NCI-H1930 (cell line): ENCODE results near the gene SRGAP2C.
"Not testable (repeated sequence)": the region's sequence is repeated elsewhere in the genome, so short reads cannot be mapped to it uniquely, and the experiment has no call there.

Experiments
- DNase-seq, 2 experiments: peaks; one replicate each; lab custom pipeline; 2025; lab: John Stamatoyannopoulos, UW

SRGAP2C gene

DNA sequence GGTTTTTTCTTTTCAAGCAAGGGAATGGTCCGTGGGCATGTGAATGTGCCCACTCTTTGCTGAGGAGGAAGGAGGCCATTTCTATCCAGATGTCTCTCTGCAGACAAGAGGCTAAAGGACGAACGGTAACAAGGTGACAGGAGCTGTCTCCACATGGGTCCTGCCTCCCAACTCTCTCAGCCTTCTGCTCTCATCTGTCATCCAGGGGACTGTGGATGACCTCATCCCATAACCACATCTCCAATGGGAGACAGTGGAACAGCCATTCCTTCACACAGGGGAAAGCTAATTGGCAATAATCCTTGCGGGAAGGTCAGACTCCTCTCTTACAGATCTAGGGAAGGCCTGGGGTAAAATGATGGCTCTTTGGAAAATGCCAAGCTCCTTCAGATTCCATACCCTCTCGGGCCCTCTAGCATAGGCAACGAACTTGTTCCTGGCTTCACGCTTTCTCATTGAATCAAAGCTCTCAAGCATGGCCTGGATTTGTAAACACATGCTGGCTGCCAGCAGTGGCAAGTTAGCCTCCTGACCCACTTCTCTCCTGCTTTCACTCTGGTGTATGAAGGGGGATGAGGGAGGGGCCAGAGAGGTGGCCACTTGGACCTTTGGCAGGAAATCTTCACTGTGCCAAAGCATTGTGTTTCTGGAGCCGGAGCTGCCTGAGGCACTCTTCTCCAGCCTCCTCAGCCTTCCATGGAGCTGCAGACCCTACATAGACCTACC lies 201.0 kb downstream of the SRGAP2C start:
- DNase-seq, result not testable (repeated sequence)

DNA sequence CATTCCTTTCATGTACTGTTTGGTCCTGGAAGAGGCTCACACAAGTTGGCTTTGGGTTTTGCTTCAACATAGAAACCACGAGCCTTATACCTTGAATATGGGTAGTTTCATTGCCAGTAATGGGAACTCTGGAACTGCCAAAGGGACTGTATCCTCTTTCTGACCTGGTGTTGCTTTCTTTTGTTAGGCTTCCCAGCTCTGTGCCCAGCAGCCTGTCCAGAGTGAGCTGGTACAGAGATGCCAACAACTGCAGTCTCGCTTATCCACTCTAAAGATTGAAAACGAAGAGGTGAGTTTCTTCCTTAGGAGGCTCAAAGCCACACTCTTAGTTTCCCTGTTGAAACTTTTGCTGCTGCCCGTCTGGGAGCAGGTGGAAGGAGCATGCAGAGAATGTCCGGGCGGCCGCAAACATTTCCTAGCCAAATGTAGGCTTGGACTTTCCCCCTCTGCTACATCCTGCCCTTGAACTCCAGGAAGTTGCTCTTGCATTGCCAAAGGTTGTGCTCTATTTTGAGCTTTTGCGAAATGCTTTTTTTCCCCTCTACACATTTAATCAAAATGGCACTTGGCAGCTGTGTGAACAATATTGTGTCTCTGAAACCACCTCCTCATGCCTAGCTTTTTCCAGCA lies 201.7 kb downstream of the SRGAP2C start:
- not testable (repeated sequence) for DNase-seq

DNA sequence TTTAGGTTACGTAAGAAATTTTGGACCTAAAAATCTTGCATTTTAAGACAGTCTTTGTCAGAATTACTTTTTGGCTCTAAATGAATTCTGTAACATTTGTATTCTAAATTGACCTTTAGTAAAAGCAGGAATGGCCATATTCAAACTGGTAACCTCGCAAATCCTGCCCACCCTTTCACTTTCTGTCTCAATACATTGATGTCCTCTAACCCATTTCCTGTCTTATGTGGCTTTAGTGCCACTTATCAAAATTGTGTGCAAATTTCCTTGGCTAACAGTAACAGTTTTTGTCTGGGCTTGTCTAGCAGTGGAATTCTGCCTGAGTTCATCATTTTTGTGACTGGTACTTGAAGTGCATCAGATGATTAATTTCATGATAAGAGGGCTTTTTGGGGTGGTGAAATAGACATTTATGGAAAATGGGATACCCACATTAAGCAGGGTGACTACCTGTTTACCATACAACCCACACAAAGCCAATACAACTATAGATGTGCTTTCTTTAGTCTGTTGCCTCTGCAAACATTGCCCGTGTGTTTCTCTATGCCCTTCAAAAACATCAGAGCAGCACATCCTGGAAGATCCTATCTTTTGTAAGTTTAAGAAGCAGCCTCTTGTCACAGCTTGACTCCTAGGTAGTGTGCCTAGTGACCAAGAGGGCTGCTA lies 205.3 kb downstream of the SRGAP2C start:
- not testable (repeated sequence) for DNase-seq

DNA sequence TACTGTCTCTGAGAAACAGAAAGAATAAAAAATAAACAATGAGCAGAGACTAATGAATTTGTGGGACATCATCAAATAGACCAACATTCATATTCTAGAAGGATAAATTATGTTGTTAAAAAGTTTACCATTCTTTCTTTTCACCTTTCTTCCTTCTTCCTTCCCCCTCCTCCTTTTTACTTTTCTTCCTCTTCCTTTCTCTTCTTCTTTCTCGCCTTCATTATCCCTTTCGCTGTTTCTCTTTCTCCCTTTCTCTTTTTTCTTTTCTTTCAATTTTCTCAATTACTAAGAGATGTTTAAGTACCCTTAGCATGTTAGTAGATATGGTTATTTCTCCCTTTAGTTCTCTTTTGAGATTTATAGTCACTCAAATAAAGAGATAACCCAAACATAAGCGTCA lies 207.4 kb downstream of the SRGAP2C start:
- DNase-seq, result not testable (repeated sequence)

DNA sequence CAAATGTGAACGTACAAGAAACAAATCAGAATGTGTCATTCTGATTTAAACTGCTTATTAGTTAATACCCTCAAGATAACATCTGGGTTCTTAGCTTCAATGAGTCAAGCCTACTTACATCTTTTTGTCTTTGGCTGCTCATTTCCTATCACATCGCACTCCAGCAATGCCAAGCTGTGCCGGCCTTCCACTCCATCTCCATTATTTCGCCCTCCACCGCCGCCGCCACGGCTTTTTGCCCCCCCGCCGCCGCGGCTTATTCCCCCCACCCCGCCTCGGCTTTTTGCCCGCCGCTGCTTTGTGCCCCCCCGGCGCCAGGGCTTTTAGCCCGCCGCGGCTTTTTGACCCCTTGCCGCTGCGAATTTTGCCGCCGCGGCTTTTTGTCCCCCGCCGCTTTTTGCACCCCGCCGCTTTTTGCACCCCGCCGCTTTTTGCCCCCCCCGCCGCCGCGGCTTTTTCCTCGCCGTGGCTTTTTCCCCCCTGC lies 211.0 kb downstream of the SRGAP2C start:
- DNase-seq, result not testable (repeated sequence)

DNA sequence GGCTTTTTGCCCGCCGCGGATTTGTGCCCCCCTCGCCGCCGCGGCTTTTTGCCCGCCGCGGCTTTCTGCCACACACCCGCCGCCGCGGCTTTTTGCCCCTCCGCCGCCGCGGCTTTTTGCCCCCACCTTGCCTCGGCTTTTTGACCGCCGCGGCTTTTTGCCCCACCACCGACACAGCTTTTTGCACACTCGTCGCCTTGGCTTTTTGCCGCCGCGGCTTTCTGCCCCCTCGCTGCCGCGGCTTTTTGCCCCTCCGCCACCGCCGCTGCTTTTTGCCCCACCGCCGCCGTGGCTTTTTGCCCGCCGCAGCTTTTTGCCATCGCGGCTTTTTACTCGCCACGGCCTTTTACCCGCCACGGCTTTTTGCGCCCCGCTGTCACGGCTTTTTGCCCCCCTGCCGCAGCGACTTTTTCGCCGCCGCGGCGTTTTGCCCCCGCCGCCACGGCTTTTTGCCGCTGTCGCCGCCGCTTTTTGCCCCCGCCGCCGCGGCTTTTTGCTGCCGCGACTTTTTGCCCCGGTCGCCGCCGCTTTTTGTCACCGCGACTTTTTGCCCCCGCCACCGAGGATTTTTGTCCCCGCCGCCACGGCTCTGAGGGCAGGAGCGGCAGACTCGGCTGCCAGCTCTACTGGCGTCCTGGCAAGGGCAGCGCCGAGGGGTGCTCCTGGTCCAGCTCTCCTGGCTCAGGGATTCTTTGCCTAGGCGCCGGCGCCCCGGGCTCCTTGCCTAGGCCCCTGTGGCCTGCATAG lies 211.7 kb downstream of the SRGAP2C start:
- DNase-seq, result not testable (repeated sequence)

DNA sequence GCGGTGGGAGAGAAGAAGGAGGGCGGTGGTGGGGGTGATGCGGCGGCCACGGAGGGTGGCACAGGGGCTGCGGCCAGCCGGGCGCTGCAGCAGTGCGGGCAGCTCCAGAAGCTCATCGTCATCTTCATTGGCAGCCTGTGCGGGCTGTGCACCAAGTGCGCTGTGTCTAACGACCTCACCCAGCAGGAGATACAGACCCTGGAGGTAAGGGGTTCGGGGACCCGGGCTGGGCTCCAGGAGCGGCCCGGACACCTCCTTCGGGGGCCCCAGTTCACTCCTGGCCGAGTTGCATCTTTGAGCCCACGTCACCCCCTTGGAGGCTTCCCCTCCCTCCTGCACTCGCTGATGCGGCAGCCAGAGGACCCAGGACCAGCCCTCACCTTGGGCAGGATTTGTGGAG lies 212.3 kb downstream of the SRGAP2C start:
- not testable (repeated sequence) for DNase-seq

DNA sequence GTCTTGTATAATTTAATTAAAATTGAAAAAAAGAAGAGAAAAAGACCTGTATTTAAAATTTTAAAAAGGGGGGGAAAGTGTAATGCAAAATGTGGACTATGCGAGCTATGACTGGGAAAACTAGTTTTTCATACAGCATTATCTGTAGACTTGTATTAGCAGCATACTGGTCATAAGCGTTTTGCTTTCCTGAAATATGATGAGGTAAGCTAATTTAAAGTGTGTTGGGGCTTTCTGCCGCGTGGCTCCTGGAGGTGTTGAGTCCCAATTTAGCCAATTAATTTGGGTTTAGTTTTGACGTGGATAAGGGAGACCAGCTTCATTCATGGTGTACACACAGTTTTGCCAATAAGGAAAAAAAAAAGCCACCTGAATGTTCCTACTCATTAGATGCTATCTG lies 214.4 kb downstream of the SRGAP2C start:
- not testable (repeated sequence) for DNase-seq

DNA sequence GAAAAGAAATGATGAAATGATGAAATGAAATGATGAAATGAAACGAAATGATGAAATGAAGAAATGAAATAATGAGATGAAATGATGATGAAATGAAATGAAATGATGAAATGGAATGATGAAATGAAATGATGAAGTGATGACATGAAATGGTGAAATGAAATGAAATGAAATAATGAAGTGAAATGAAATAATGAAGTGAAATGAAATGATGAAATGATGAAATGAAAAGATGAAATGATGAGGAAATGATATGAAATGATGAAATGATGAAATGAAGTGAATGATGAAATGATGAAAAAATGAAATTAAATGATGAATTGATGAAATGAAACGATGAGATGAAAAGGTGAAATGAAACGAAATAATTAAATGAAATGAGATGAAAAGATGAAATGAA lies 215.3 kb downstream of the SRGAP2C start:
- DNase-seq, result not testable (repeated sequence)

DNA sequence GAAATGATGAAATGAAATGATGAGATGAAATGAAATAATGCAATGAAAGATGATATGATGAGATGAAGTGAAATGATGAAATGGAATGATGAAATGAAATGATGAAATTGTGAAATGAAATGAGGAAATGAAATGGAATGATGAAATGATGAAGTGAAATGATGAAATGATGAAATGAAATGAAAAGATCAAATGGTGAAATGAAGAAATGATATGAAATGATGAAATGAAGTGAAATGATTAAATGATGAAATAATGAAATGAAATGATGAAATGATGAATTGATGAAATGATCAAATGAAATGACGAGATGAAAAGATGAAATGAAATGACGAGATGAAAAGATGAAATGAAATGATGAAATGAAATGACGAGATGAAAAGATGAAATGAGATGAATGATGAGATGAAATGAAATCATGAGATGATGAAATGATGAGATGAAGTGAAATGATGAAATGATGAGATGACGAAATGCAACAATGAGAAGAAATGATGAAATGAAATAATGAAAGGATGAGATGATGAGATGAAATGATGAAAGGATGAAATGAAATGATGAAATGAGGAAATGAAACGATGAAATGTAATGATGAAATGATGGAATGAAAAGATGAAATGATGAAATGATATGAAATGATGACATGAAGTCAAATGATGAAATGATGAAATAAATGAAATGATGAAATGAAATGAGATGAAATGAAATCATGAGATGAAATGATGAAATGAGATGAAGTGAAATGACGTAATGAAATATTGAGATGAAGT lies 216.0 kb downstream of the SRGAP2C start:
- DNase-seq, result not testable (repeated sequence)

DNA sequence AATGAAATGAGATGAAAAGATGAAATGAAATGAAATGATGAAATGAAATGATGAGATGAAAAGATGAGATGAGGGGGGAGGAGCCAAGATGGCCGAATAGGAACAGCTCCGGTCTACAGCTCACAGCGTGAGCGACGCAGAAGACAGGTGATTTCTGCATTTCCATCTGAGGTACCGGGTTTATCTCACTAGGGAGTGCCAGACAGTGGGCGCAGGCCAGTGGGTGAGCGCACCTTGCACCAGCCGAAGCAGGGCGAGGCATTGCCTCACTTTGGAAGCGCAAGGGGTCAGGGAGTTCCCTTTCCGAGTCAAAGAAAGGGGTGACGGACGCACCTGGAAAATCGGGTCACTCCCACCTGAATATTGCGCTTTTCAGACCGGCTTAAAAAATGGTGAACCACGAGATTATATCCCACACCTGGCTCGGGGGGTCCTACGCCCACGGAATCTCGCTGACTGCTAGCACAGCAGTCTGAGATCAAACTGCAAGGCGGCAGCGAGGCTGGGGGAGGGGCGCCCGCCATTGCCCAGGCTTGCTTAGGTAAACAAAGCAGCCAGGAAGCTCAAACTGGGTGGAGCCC lies 216.7 kb downstream of the SRGAP2C start:
- not testable (repeated sequence) for DNase-seq

DNA sequence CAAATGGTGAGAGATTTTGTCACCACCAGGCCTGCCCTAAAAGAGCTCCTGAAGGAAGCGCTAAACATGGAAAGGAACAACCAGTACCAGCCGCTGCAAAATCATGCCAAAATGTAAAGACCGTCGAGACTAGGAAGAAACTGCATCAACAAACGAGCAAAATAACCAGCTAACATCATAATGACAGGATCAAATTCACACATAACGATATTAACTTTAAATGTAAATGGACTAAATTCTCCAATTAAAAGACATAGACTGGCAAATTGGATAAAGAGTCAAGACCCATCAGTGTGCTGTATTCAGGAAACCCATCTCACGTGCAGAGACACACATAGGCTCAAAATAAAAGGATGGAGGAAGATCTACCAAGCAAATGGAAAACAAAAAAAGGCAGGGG lies 218.5 kb downstream of the SRGAP2C start:
- DNase-seq, result not testable (repeated sequence)

DNA sequence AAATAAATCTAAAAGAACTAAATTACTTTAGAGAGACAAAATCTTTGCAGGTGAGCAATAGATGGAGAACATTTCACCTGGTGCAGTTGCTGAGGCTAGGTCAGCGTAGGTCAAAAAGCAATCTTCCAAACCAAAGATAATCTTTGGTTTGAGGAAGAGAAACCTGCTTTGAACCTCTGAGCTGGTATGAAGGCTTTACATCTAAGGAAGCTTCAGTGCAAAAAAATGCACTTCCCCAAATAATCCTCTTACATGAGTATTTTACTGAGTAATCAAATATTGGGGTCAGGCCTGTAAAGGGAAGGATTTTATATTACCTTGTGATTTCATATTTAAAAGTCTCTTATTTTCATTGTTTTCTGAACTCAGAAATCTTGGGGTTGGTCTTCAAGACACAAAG lies 223.6 kb downstream of the SRGAP2C start:
- no peak for DNase-seq

DNA sequence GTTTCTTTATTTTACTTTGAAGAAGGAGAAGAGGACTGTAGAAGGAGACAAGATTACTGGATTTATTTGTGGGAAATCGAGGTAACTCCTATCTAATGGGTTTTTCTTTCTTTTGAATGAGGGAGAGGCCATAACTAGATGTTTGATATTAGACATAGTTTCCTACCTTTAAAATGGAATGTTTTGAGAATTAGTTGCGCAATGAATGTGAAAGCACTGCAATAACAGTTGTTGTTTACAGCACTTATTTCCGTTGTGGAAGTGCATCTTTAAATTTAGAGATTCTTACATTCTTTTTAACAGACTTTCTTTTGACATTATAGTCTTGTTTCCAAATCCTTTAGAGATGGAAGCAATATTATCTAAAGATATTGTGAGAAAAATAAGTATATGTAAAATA lies 229.0 kb downstream of the SRGAP2C start:
- DNase-seq, result no peak

DNA sequence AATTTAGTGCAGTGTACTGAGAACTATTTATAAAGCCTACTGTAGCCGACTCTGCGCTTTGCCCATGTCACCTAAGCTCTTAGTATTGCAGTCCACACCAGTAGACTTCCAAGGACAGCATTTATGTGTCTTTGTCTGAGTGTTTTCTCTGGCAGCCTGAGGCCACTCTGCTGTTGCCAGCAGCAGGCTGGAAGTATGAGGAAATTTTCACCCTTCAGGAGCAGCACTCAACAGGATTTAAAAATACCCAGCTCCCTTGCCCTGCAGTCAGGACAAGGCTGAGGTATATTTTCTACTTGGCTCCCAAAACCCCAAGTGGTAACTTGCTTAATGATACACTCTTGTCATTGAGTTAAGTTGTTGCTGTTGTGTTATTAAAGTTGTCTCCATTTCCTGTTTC lies 230.1 kb downstream of the SRGAP2C start:
- DNase-seq, result no peak

DNA sequence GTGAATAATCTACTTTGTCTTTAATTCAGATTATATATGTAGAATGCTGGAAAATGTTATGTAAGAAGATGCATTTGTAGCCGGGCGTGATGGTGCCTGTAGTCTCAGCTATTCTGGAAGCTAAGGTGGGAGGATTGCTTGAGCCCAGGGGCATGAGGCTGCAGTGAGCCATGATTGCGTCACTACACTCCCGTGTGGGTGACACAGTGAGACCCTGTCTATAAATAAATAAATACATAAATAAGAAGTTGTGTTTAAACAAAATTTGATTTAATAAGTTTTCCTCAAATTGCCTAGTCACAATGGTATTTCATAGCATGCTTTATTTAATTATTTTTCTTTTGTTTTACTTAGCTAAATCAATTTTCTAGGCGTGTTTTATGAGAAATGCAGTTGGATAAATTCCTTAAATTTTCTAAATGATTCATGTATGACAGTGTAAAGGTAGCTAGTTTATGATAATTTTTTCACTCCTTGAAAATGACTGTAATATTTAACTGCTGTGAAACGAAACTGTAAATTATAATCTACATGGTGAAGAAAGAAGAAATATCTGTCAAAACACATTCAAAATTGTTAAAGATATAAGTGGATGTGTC lies 232.6 kb downstream of the SRGAP2C start:
- no peak for DNase-seq

DNA sequence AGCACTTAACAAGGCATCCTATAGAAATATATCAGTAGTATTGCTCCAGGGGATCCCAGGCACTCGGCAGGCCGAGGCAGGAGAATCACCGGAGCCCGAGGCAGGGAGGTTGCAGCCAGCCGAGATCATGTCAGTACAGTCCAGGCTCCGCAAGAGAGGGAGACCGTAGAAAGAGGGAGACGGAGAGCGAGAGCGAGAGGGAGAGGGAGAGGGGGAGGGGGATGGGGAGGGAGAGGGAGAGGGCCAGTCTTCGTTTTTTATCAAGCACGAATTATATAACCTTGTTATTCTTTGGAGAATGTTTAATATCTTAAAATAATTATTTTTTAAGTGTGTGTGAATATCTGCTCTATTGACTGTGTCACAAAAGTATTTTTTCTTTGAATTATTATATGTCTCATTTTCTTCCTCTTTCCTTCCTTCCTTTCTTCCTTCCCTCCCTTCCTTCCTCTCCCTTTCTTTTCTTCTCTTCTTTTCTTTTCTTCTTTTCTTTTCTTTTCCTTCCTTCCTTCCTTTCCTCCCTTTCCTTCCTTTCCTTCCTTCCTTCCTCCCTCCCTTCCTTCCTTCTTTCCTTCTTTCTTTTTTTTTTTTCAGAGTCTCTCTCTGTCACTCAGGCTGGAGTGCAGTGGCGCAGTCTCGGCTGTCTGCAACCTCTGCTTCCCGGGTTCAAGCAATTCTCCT lies 233.7 kb downstream of the SRGAP2C start:
- DNase-seq, result no peak

DNA sequence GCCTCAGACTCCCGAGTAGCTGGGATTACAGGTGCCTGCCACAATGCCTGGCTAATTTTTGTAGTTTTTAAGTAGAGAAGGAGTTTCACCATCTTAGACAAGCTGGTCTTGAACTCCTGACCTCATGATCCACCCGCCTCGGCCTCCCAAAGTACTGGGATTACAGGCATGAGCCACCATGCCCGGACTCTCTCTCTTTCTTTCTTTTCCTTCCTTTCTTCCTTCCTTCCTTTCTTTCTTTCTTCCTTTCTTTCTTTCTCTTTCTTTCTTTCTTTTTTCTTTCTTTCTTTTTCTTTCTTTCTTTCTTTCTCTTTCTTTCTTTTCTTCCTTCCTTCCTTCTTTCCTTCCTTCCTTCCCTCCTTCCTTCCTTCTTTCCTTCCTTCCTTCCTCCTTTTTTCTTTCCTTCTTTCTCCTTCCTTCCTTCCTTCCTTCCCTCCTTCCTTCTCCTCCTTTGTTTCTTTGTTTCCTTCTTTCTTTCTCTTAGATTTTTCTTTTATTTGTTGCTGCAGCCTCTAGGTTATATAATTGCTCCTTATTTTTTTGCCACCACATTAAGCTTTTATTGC lies 234.4 kb downstream of the SRGAP2C start:
- not testable (repeated sequence) for DNase-seq

DNA sequence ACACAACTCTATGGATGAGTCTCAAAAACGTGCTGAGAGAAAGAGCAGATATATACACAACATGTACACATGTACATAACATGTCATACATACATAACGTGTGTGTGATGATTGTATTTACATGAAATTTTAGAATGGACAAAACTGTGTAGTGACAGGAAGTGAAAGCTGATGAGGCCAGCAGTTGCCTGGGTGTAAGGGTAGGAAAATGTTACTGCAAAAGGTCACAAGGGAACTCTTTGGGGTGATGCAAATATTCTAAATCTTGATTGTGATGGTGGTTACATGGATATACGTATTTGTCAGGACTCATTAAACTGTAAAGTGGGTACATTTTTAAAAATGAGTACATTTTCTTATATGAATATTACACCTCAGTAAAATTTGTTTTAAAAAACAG lies 236.7 kb downstream of the SRGAP2C start:
- not testable (repeated sequence) for DNase-seq

DNA sequence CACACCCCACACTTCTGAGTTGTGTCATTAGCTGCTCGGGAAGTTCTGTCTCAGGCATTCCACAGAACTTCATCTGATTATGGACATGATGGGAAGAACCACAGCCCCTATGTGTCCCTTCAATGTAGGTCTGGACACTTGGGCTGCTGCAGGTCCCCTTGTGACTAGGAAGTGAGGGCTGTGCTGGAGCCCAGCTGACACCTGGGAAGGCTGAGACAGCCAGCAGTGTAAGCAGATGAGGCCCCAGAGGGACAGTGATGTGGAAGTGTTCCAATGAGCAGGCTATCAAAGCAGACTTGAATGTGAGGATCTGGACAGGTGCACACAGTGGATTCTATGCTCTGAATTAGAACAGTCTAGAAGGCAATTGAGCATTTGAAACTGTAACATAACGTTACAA lies 239.2 kb downstream of the SRGAP2C start:
- DNase-seq, result not testable (repeated sequence)
